ENCODE data around the gene ATP6V0C. TPM values are rescaled to one million over a fixed set of nuclear protein-coding genes. Genes with fewer than 3 reads are reported as not detected.

The ATP6V0C gene
- total RNA-seq, 5 donors from 2014 or later (not counting 1 experiment from before 2014, with no cell fraction given) = 122 to 161 (median 128) TPM

- peaks cover 0 to 4% of the 10 kb centered on the region in 2 experiments for H3K27me3 ChIP-seq (replicated peaks in 1 of 2; ENCODE audit: control insufficient read depth in 2 of 2, extremely low read depth in 1 of 2, insufficient read depth in 2 of 2, low read length in 1 of 2)
- Mint-ChIP-seq H3K27ac (no peak overlapping the region), H3K9me3 (no peaks in the 10 kb centered on the region), H3K27me3 (no peaks in the 10 kb centered on the region), H3K36me3 (no peaks in the 10 kb centered on the region), H3K4me3 (no peak overlapping the region), H3K4me1 (peaks cover 14 to 19% (median 16%) of the 10 kb centered on the region in 3 donors)
- POLR2A ChIA-PET = no interaction called here
- DNase-seq (no peak), ATAC-seq (replicated peaks in 1 of 4) (no peak)
- no peak overlapping the region for H3K4me3 ChIP-seq (ENCODE audit: control insufficient read depth in 1 of 2, extremely low read depth in 1 of 2, low read length in 1 of 2)
- CTCF ChIA-PET = interaction anchor here in 1 of 2 donors (0.6 kb wide), 1 partner anchor 660 kb away, joined by 4 read pairs; no protein-coding TSS in a partner anchor
- WGBS (ENCODE audit: insufficient coverage) = 84% methylated on average over 29 of the region's 32 CpGs
- H3K9me3 ChIP-seq = no peaks in the 10 kb centered on the region
- H3K4me1 ChIP-seq (ENCODE audit: control insufficient read depth in 1 of 2, extremely low read depth in 1 of 2, insufficient read depth in 2 of 2, low read length in 2 of 2) = peaks cover 5 to 20% of the 10 kb centered on the region in 2 experiments
- H3K27ac ChIP-seq (ENCODE audit: low read length) = no peak overlapping the region
- no peaks in the 10 kb centered on the region for H3K36me3 ChIP-seq (ENCODE audit: control insufficient read depth in 2 of 2, extremely low read depth in 1 of 2, insufficient read depth in 1 of 2, low read length in 1 of 2)
Observed at GRCh38 chr16:2482708-2483534, 30.8 kb upstream of the ATP6V0C start.

GRCh38 chr16:2483939-2484897, 29.5 kb upstream of the ATP6V0C start:
- 89% methylated on average over 15 of the region's 16 CpGs for WGBS (ENCODE audit: insufficient coverage)
- no peak overlapping the region for H3K27ac ChIP-seq (ENCODE audit: low read length)
- no peaks in the 10 kb centered on the region for H3K27me3 Mint-ChIP-seq
- no peak overlapping the region for H3K27ac Mint-ChIP-seq
- peaks cover 12 to 19% (median 19%) of the 10 kb centered on the region in 3 donors for H3K4me1 Mint-ChIP-seq
- peaks cover 5 to 23% of the 10 kb centered on the region in 2 experiments for H3K4me1 ChIP-seq (ENCODE audit: control insufficient read depth in 1 of 2, extremely low read depth in 1 of 2, insufficient read depth in 2 of 2, low read length in 2 of 2)
- ChIA-PET CTCF (no interaction called here), POLR2A (no interaction called here)
- H3K9me3 Mint-ChIP-seq = no peaks in the 10 kb centered on the region
- no peak overlapping the region for H3K4me3 ChIP-seq (ENCODE audit: control insufficient read depth in 1 of 2, extremely low read depth in 1 of 2, low read length in 1 of 2)
- H3K36me3 Mint-ChIP-seq = no peaks in the 10 kb centered on the region
- ATAC-seq (replicated peaks in 1 of 4) (no peak), DNase-seq (no peak)
- no peaks in the 10 kb centered on the region for H3K36me3 ChIP-seq (ENCODE audit: control insufficient read depth in 2 of 2, extremely low read depth in 1 of 2, insufficient read depth in 1 of 2, low read length in 1 of 2)
- peaks cover 0 to 4% of the 10 kb centered on the region in 2 experiments for H3K27me3 ChIP-seq (replicated peaks in 1 of 2; ENCODE audit: control insufficient read depth in 2 of 2, extremely low read depth in 1 of 2, insufficient read depth in 2 of 2, low read length in 1 of 2)
- H3K9me3 ChIP-seq = no peaks in the 10 kb centered on the region
- no peak overlapping the region for H3K4me3 Mint-ChIP-seq

DNA sequence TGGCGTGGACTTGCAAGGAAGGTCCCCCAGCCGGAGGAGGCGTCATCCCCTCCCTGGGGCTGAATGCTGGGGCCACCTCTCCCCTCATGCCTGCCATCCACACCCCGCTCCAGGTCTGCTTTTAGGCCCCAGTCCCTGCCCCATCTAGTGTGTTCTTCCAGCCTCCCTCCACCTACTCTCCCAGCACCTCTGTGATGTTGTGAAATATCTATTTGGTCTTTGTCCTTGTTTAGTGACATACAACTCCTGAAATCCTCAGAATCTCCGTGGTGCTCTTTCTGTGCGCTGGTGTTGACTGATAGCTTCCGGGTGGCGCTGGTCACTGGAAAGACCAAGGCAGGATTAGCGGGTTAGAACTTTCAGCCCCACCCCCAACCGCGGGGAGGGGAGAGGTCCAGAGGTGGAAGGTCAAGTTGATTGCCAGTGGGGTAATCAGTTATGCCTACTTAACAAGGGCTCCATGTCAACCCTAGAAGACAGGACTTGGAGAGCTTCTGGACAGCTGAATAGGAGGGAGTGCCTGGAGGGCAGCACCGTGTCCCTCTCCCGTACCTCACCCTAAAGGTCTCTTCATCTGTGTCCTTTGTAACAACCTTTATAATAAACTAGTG, 28.7 kb upstream of the ATP6V0C start:
- no CpG with 5 or more reads among the region's 13 CpGs for WGBS (ENCODE audit: insufficient coverage)
- ATAC-seq (replicated peaks in 1 of 4) (no peak), DNase-seq (no peak)
- no peaks in the 10 kb centered on the region for H3K9me3 ChIP-seq
- no peaks in the 10 kb centered on the region for H3K36me3 ChIP-seq (ENCODE audit: control insufficient read depth in 2 of 2, extremely low read depth in 1 of 2, insufficient read depth in 1 of 2, low read length in 1 of 2)
- H3K4me3 Mint-ChIP-seq = no peak overlapping the region
- no peak overlapping the region for H3K4me3 ChIP-seq (ENCODE audit: control insufficient read depth in 1 of 2, extremely low read depth in 1 of 2, low read length in 1 of 2)
- H3K36me3 Mint-ChIP-seq = no peaks in the 10 kb centered on the region
- no peak overlapping the region for H3K27ac ChIP-seq (ENCODE audit: low read length)
- H3K4me1 ChIP-seq (ENCODE audit: control insufficient read depth in 1 of 2, extremely low read depth in 1 of 2, insufficient read depth in 2 of 2, low read length in 2 of 2) = peaks cover 5 to 23% of the 10 kb centered on the region in 2 experiments
- CTCF ChIA-PET = no interaction called here
- no peaks in the 10 kb centered on the region for H3K9me3 Mint-ChIP-seq
- H3K4me1 Mint-ChIP-seq = peaks cover 12 to 19% (median 19%) of the 10 kb centered on the region in 3 donors
- H3K27ac Mint-ChIP-seq = no peak overlapping the region
- H3K27me3 ChIP-seq (replicated peaks in 1 of 2; ENCODE audit: control insufficient read depth in 2 of 2, extremely low read depth in 1 of 2, insufficient read depth in 2 of 2, low read length in 1 of 2) = peaks cover 0 to 4% of the 10 kb centered on the region in 2 experiments
- H3K27me3 Mint-ChIP-seq = no peaks in the 10 kb centered on the region
- POLR2A ChIA-PET = no interaction called here

DNA sequence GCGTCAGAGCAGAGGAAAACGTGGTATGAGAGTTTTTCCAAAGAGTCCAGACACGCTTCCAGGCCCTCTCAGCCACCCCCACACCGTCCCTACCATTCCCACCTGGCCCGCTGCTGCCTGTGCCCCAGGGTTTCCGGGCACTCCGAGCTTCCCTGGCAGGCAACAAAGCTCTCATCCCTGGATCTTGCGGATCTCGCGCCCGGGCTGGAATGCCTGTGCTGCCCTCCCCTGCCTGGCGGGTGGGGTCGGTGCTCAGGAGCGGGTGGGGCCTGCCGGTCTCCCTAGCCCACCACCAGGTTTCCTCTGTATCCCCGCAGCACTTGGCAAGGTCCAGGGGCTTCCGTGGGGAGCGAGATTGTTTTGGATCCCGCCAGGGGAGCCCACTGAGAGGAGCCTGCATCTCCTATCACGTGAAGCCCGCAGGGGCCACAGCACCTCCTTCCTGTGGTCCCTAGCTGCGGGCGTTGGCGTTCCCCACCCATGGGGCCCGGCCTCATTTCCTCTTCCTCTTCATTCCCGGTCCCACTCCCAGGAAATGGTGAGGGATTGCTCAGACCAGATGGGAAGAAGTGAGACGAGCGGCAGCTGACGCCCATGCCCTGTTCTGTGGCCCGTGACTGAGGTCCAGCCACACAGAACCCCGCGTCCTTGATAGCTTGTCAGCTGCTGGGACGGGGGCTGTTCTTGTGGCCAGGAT, 27.8 kb upstream of the ATP6V0C start:
- Histone ChIP-seq H3K4me1 (ENCODE audit: control insufficient read depth in 1 of 2, extremely low read depth in 1 of 2, insufficient read depth in 2 of 2, low read length in 2 of 2) (peaks cover 5 to 23% of the 10 kb centered on the region in 2 experiments), H3K27me3 (replicated peaks in 1 of 2; ENCODE audit: control insufficient read depth in 2 of 2, extremely low read depth in 1 of 2, insufficient read depth in 2 of 2, low read length in 1 of 2) (peaks cover 0 to 4% of the 10 kb centered on the region in 2 experiments), H3K27ac (ENCODE audit: low read length) (peak overlapping the region; percentile 53), H3K36me3 (ENCODE audit: control insufficient read depth in 2 of 2, extremely low read depth in 1 of 2, insufficient read depth in 1 of 2, low read length in 1 of 2) (peaks cover 0 to 4% of the 10 kb centered on the region in 2 donors), H3K4me3 (ENCODE audit: control insufficient read depth in 1 of 2, extremely low read depth in 1 of 2, low read length in 1 of 2) (no peak overlapping the region), H3K9me3 (no peaks in the 10 kb centered on the region)
- no peak overlapping the region for H3K27ac Mint-ChIP-seq
- ChIA-PET POLR2A (interaction anchor here in 1 of 2 donors (0.6 kb wide), 1 partner anchor 330 kb away, joined by 5 read pairs; the partner anchor contains the start of gene TRAF7), CTCF (no interaction called here)
- ATAC-seq (replicated peaks in 1 of 4) (no peak), DNase-seq (no peak)
- H3K9me3 Mint-ChIP-seq = no peaks in the 10 kb centered on the region
- WGBS (ENCODE audit: insufficient coverage) = 92% methylated on average over 27 of the region's 33 CpGs
- no peaks in the 10 kb centered on the region for H3K36me3 Mint-ChIP-seq
- H3K4me3 Mint-ChIP-seq = no peak overlapping the region
- H3K4me1 Mint-ChIP-seq = peaks cover 12 to 19% (median 19%) of the 10 kb centered on the region in 3 donors
- no peaks in the 10 kb centered on the region for H3K27me3 Mint-ChIP-seq

- Mint-ChIP-seq H3K36me3 (no peaks in the 10 kb centered on the region), H3K9me3 (no peaks in the 10 kb centered on the region), H3K4me3 (peak overlapping the region in 2 of 3 donors; percentile 42 to 49), H3K4me1 (peaks cover 12 to 19% (median 19%) of the 10 kb centered on the region in 3 donors), H3K27ac (peak overlapping the region; percentile 68 to 85), H3K27me3 (no peaks in the 10 kb centered on the region)
- 25% methylated on average over 28 of the region's 29 CpGs for WGBS (ENCODE audit: insufficient coverage)
- DNase-seq (peak; percentile 53 to 90 (median 78)), ATAC-seq (replicated peaks in 1 of 4) (peak; percentile 95 to 99 (median 98))
- Histone ChIP-seq H3K9me3 (no peaks in the 10 kb centered on the region), H3K36me3 (ENCODE audit: control insufficient read depth in 2 of 2, extremely low read depth in 1 of 2, insufficient read depth in 1 of 2, low read length in 1 of 2) (peaks cover 0 to 4% of the 10 kb centered on the region in 2 donors), H3K27me3 (replicated peaks in 1 of 2; ENCODE audit: control insufficient read depth in 2 of 2, extremely low read depth in 1 of 2, insufficient read depth in 2 of 2, low read length in 1 of 2) (peaks cover 0 to 4% of the 10 kb centered on the region in 2 experiments), H3K4me1 (ENCODE audit: control insufficient read depth in 1 of 2, extremely low read depth in 1 of 2, insufficient read depth in 2 of 2, low read length in 2 of 2) (peaks cover 5 to 23% of the 10 kb centered on the region in 2 experiments), H3K4me3 (ENCODE audit: control insufficient read depth in 1 of 2, extremely low read depth in 1 of 2, low read length in 1 of 2) (peak overlapping the region in 1 of 2 donors; percentile 7), H3K27ac (ENCODE audit: low read length) (peak overlapping the region; percentile 53)
- CTCF ChIA-PET = no interaction called here
- POLR2A ChIA-PET = interaction anchor here (0.5 to 0.6 kb wide), 2 partner anchors 74 to 331 kb away, joined by 5 to 9 read pairs; partner anchors contain the start of gene TRAF7 (in 1 of the 2)
Observed at GRCh38 chr16:2486645-2487516, 26.9 kb upstream of the ATP6V0C start.

Measured in T-cell (primary cell).